Activated T-cell treated with anti-CD3 and anti-CD28 coated beads, Interleukin-2, amount 50 U/mL, for 72 hours (primary cell): ENCODE measurements around the gene MTA3. TPM values are rescaled to one million over a fixed set of nuclear protein-coding genes. Genes with fewer than 3 reads are reported as not detected.
"Not testable (repeated sequence)": the region's sequence is repeated elsewhere in the genome, so short reads cannot be mapped to it uniquely, and the experiment has no call there.

Source experiments
- ATAC-seq, 2 donors: fragments of 150-1000 bp; cut with Tn5 transposase; replicated peaks in 1 of 2; 2 replicates each; pipeline ENCODE4 v1.10.0; 2021; ENCODE audit warnings: moderate library complexity in 2 of 2, mild to moderate bottlenecking in 1 of 2
- DNase-seq, 2 donors: peaks; one replicate each; pipeline ENCODE4 v3.0.0; 2021 to 2022; ENCODE audit warnings: mixed read lengths in 1 of 2
- H3K27ac Mint-ChIP-seq: one replicate; pipeline ENCODE4 v1.8.0; 2022; ENCODE audit warnings: mild to moderate bottlenecking, moderate library complexity, mixed read lengths
- H3K27me3 Mint-ChIP-seq: one replicate; pipeline ENCODE4 v1.8.0; 2022; ENCODE audit warnings: low read depth, mixed read lengths
- H3K36me3 Mint-ChIP-seq, 2 donors: one replicate each; pipeline ENCODE4 v1.8.0; 2022; ENCODE audit warnings: mixed read lengths in 2 of 2, mild to moderate bottlenecking in 1 of 2; ENCODE audit not compliant: insufficient read depth in 2 of 2
- H3K4me1 Mint-ChIP-seq: one replicate; pipeline ENCODE4 v1.8.0; 2022; ENCODE audit warnings: low read depth, mixed read lengths
- H3K4me3 Mint-ChIP-seq, 2 donors: one replicate each; pipeline ENCODE4 v1.8.0; 2022; ENCODE audit warnings: mild to moderate bottlenecking in 2 of 2, mixed read lengths in 2 of 2, moderate library complexity in 2 of 2
- H3K9me3 Mint-ChIP-seq, 2 donors: one replicate each; pipeline ENCODE4 v1.8.0; 2022; ENCODE audit warnings: mixed read lengths in 2 of 2
- total RNA-seq, 2 donors: library from RNA; stranded (reverse); gene quantifications; one replicate each; pipeline ENCODE4 v1.2.3, GENCODE V29; 2022

The MTA3 gene
- total RNA-seq, 2 donors from 2014 or later = 36.7 to 47.3 TPM

DNA sequence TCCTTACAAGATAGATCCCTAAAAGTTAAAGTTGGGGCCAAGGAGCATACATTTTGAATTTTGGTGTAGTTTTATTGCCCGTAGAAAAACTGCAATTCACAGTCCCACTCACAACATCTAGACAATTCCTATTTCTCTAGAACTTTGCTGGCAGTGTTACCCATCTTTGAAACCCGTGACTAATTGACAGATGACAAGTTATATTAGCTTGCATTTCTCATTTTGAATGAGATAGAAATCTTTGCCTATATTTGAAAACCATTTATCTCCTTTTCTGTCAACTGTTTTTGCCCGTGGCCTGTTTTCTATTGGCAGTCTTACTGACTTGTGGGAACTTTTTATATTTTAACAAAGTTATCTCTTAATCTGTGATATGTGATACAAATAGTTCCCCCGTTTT, 145.5 kb downstream of the MTA3 start:
- no peak for DNase-seq
- Mint-ChIP-seq H3K36me3 (peaks cover 0 to 5% of the 10 kb centered on the region in 2 donors), H3K27ac (no peak overlapping the region), H3K4me1 (peaks cover 10% of the 10 kb centered on the region), H3K4me3 (no peak overlapping the region), H3K27me3 (no peaks in the 10 kb centered on the region), H3K9me3 (no peaks in the 10 kb centered on the region)
- no peak for ATAC-seq

DNA sequence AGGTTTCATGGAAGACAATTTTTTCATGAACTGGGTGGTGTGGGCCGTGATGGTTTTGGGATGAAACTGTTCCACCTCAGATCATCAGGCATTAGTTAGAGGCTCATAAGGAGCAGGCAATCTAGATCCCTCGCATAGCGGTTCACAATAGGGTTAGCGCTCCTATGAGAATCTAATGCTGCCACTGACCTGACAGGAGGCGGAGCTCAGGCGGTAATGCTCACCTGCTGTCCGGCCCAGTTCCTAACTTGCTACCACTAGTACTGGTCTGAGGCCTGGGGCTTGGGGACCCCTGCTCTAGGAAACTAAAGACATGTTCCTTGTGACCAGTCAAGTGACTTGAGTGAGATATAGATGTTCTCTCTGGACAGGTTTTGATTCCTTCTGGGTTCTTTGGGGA, 146.3 kb downstream of the MTA3 start:
- Mint-ChIP-seq H3K27ac (no peak overlapping the region), H3K27me3 (no peaks in the 10 kb centered on the region)
- DNase-seq = no peak

DNA sequence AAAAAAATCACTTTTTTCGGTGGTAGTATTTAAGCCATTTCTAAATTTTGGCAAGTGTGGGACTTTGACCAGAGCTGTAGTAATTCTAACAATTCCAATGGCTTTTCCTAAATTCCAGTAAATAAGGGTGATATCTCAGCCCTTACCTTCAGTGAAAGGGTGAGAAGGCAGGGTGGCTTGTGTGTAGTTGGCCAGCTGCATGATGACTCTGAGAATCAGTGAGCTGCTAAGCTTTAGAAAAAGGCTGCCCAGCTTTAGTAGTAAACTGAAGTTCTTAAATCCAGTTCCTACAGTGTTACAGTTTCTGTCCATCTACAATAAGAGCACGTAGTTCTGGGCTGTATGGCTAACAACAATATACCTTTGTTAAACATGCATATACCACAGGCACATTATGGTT, 153.5 kb downstream of the MTA3 start:
- H3K4me1 Mint-ChIP-seq = peaks cover 30% of the 10 kb centered on the region
- H3K4me3 Mint-ChIP-seq = peak overlapping the region in 1 of 2 donors; percentile 28
- no peaks in the 10 kb centered on the region for H3K27me3 Mint-ChIP-seq
- H3K27ac Mint-ChIP-seq = no peak overlapping the region
- no peak for DNase-seq
- H3K36me3 Mint-ChIP-seq = peaks cover 0 to 4% of the 10 kb centered on the region in 2 donors
- no peaks in the 10 kb centered on the region for H3K9me3 Mint-ChIP-seq
- peak; percentile 9 to 12 for ATAC-seq

More for the DNA sequence above, 146.3 kb downstream of the MTA3 start:
- ATAC-seq = no peak
- Mint-ChIP-seq H3K9me3 (no peaks in the 10 kb centered on the region), H3K36me3 (no peaks in the 10 kb centered on the region), H3K4me1 (peaks cover 10% of the 10 kb centered on the region), H3K4me3 (no peak overlapping the region)

GRCh38 chr2:42722320-42723190, 154.1 kb downstream of the MTA3 start:
- H3K9me3 Mint-ChIP-seq = no peaks in the 10 kb centered on the region
- no peaks in the 10 kb centered on the region for H3K27me3 Mint-ChIP-seq
- H3K27ac Mint-ChIP-seq = no peak overlapping the region
- H3K4me3 Mint-ChIP-seq = peak overlapping the region; percentile 19 to 28
- DNase-seq (peak; percentile 49 to 65), ATAC-seq (peak; percentile 86 to 90)
- H3K36me3 Mint-ChIP-seq = peaks cover 0 to 4% of the 10 kb centered on the region in 2 donors
- H3K4me1 Mint-ChIP-seq = peaks cover 30% of the 10 kb centered on the region

- DNase-seq (no peak), ATAC-seq (no peak)
- no peak overlapping the region for H3K4me3 Mint-ChIP-seq
- H3K36me3 Mint-ChIP-seq = peaks cover 0 to 4% of the 10 kb centered on the region in 2 donors
- H3K4me1 Mint-ChIP-seq = peaks cover 30% of the 10 kb centered on the region
- no peaks in the 10 kb centered on the region for H3K9me3 Mint-ChIP-seq
- H3K27me3 Mint-ChIP-seq = no peaks in the 10 kb centered on the region
- no peak overlapping the region for H3K27ac Mint-ChIP-seq
Observed at GRCh38 chr2:42723465-42723864, 155.0 kb downstream of the MTA3 start.

DNA sequence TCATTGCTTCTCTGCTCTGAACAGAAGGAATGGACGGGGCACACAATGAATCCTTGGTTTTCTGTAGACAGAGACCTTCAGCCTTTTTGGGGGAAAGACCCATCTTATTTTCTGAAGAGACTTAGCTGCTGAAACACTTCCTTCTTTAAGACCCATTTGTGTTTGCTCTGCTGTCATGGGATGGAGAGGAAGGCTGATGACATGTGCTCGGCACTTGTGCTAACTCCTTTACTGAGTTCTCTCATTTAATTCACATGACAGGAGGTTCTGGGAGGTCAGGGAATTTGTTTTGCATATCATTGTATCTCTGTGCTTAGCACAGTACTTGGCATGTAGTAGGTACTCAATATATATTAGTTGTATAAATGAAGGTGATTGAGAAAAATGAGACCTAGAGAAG, 156.5 kb downstream of the MTA3 start:
- no peak overlapping the region for H3K27ac Mint-ChIP-seq

DNA sequence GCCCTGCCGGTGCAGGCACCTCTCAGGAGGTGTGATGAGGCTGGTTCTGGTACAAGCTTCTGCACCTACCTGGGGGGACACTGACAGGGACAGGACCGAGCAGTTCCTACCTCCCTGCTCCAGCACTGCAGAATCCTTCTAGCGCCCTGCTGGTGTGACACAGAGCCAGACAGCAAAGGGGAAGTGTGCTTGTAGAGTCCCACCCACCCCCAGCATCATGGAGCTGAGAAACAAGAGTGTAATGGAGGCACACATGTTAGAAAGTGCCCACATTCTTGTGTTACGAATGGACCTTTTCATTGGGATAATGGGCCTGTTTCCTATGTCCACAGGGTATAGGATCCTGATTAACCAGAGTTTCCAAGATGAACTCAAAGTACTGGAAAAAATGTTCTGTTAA, 157.2 kb downstream of the MTA3 start:
- ATAC-seq = no peak
- no peak overlapping the region for H3K4me3 Mint-ChIP-seq
- H3K36me3 Mint-ChIP-seq = peaks cover 5 to 19% of the 10 kb centered on the region in 2 donors
- no peak overlapping the region for H3K27ac Mint-ChIP-seq
- H3K27me3 Mint-ChIP-seq = no peaks in the 10 kb centered on the region
- peaks cover 30% of the 10 kb centered on the region for H3K4me1 Mint-ChIP-seq
- H3K9me3 Mint-ChIP-seq = peaks cover 0 to 3% of the 10 kb centered on the region in 2 donors
- DNase-seq = no peak

More for the DNA sequence above, 156.5 kb downstream of the MTA3 start:
- Mint-ChIP-seq H3K4me3 (no peak overlapping the region), H3K36me3 (peaks cover 2 to 14% of the 10 kb centered on the region in 2 donors), H3K4me1 (peaks cover 30% of the 10 kb centered on the region), H3K27me3 (no peaks in the 10 kb centered on the region), H3K9me3 (peaks cover 0 to 2% of the 10 kb centered on the region in 2 donors)
- DNase-seq (no peak), ATAC-seq (no peak)

DNA sequence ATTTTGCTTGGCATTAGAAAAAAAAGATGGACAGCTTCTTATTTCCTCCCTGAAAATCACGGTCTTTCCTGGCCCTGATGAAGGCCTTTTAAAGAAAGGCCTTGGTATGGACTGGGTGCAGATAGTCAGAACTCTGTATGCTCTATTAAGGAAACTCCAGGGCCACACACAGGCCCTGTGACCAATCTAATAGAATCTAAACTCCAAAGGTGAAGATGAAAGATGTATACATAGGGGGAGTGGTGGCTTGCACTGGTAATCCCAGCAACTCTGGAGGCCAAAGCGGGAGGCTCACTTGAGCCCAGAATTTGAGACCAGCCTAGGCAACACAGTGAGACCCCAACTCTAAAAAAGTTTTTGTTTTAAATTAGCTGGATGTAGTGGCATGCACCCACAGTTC, 158.2 kb downstream of the MTA3 start:
- H3K4me1 Mint-ChIP-seq = peaks cover 30% of the 10 kb centered on the region
- H3K27me3 Mint-ChIP-seq = no peaks in the 10 kb centered on the region
- H3K4me3 Mint-ChIP-seq = no peak overlapping the region
- peaks cover 8 to 22% of the 10 kb centered on the region in 2 donors for H3K36me3 Mint-ChIP-seq
- ATAC-seq = no peak
- peaks cover 0 to 4% of the 10 kb centered on the region in 2 donors for H3K9me3 Mint-ChIP-seq
- H3K27ac Mint-ChIP-seq = no peak overlapping the region
- DNase-seq = no peak

GRCh38 chr2:42731316-42731715, 162.9 kb downstream of the MTA3 start:
- not testable (repeated sequence) for DNase-seq, H3K4me1 Mint-ChIP-seq, H3K27ac Mint-ChIP-seq, H3K4me3 Mint-ChIP-seq, ATAC-seq, H3K27me3 Mint-ChIP-seq
- Mint-ChIP-seq H3K36me3 (peaks cover 24 to 47% of the 10 kb centered on the region in 2 donors), H3K9me3 (peaks cover 11 to 18% of the 10 kb centered on the region in 2 donors)

- DNase-seq = no peak
- Mint-ChIP-seq H3K9me3 (peaks cover 11 to 18% of the 10 kb centered on the region in 2 donors), H3K27me3 (no peaks in the 10 kb centered on the region), H3K4me3 (no peak overlapping the region), H3K4me1 (no peaks in the 10 kb centered on the region), H3K27ac (peak overlapping the region; percentile 47), H3K36me3 (peaks cover 24 to 49% of the 10 kb centered on the region in 2 donors)
- no peak for ATAC-seq
Observed at GRCh38 chr2:42733852-42734251, 165.4 kb downstream of the MTA3 start.

- no peaks in the 10 kb centered on the region for H3K27me3 Mint-ChIP-seq
- ATAC-seq = no peak
- no peak overlapping the region for H3K4me3 Mint-ChIP-seq
- peaks cover 22 to 41% of the 10 kb centered on the region in 2 donors for H3K36me3 Mint-ChIP-seq
- H3K27ac Mint-ChIP-seq = no peak overlapping the region
- DNase-seq = no peak
- peaks cover 11 to 13% of the 10 kb centered on the region in 2 donors for H3K9me3 Mint-ChIP-seq
- peaks cover 10% of the 10 kb centered on the region for H3K4me1 Mint-ChIP-seq
Observed at GRCh38 chr2:42736598-42737322, 168.3 kb downstream of the MTA3 start.

DNA sequence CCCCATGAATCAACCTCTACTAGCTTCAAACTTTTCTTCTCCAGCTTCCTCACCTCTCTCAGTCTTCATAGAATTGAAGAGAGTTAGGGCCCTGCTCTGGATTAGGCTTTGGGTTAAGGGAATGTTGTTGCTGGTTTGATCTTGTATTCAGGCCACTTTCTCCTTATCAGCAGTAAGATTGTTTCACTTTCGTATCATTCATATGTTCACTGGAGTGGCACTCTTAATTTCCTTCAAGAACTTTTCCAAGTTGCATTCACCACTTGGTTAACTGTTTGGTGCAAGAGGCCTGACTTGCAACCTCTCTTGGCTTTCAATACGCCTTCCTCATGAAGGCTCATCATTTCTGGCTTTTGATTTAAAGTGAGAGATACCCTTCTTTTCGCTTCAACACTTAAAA, 172.7 kb downstream of the MTA3 start:
- Mint-ChIP-seq H3K27ac (no peak overlapping the region), H3K36me3 (peaks cover 7 to 16% of the 10 kb centered on the region in 2 donors), H3K9me3 (peaks cover 0 to under 1% of the 10 kb centered on the region in 2 donors), H3K27me3 (no peaks in the 10 kb centered on the region), H3K4me1 (peaks cover 10% of the 10 kb centered on the region), H3K4me3 (no peak overlapping the region)
- no peak for DNase-seq
- ATAC-seq = no peak
